Activated CD8-positive, alpha-beta T cell treated with anti-CD3 and anti-CD28 coated beads, Interleukin-2, amount 10 ng/mL, durations not matched to agents 7 days and 5 days (primary cell): ENCODE results near the gene PRKCA. TPM values are rescaled to one million over a fixed set of nuclear protein-coding genes. Genes with fewer than 3 reads are reported as not detected.

ENCODE experiments used
- ATAC-seq: fragments of 150-1000 bp; cut with Tn5 transposase; one replicate; pipeline ENCODE4 v1.10.0; 2021; ENCODE audit warnings: moderate library complexity
- CTCF ChIA-PET: fragments of 350-600 bp; sonication (Branson Sonifier 250); formaldehyde crosslinking; loops from one replicate; lab custom pipeline; 2021; ENCODE audit warnings: antibody characterized with exemption; lab: Charles Lee
- POLR2A ChIA-PET: fragments of 350-600 bp; sonication (Branson Sonifier 250); formaldehyde crosslinking; loops from one replicate; lab custom pipeline; 2021; ENCODE audit warnings: antibody characterized with exemption; lab: Charles Lee
- DNase-seq: peaks from one replicate; pipeline ENCODE4 v3.0.0-alpha.2; 2020
- H3K27ac Mint-ChIP-seq: one replicate; pipeline ENCODE4 v1.8.0; 2021; ENCODE audit warnings: mild to moderate bottlenecking, mixed read lengths
- H3K27me3 Mint-ChIP-seq: one replicate; pipeline ENCODE4 v1.8.0; 2021; ENCODE audit warnings: low read depth, mixed read lengths
- H3K36me3 Mint-ChIP-seq: one replicate; pipeline ENCODE4 v1.8.0; 2021; ENCODE audit warnings: low read depth, mixed read lengths
- H3K4me1 Mint-ChIP-seq: one replicate; pipeline ENCODE4 v1.8.0; 2021; ENCODE audit warnings: low read depth, mixed read lengths
- H3K4me3 Mint-ChIP-seq: one replicate; pipeline ENCODE4 v1.8.0; 2021; ENCODE audit warnings: mild to moderate bottlenecking, mixed read lengths
- H3K9me3 Mint-ChIP-seq: one replicate; pipeline ENCODE4 v1.8.0; 2022; ENCODE audit warnings: mixed read lengths; ENCODE audit not compliant: insufficient read depth
- total RNA-seq, 2 experiments: library from RNA; stranded (reverse); gene quantifications; one replicate each; pipeline ENCODE4 v1.2.3, GENCODE V29; 2021

PRKCA gene
- total RNA-seq, 2 experiments from 2014 or later = 74.1 to 76.9 TPM

DNA sequence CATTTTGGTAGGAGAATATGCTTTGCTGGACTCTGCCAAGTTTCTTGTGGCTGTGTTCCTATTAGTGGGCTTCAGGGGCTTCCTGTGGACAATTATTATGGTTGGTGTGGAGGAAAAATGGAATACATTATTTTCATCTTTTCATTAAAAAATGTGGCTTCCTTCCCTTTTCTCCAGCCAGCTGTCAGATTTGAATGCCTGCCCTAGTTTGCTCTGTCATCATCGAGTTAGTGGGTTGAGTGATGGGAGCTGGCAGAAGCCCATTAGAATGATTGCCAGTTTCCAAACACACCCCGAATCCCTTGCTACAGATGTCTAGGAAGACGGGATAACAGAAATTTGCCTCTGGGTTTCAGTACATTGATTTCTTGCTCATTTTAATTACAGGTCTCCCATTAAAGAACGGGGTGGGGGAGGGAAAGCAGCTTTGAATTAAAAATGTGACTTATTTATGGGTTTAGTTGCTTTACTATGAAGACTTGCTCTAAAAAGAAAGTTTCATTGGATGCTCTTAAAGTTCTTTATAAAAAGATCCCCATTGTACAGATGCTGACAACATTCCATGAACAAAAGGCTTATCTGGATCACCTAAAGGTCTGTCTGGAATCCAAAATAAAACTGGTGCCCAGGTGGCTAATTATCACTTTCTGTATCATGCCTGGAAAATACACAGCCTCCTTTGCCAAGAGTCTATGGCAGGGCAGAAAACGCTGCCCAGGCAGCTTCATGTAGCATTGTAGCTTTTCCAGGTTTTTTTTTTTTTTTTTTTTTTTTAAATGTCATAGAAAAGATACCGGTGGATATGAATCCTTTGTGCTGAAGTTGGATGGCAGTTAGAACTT is 103.6 kb downstream of the PRKCA start:
- Mint-ChIP-seq H3K27me3 (no peaks in the 10 kb centered on the region), H3K4me1 (peaks cover 84% of the 10 kb centered on the region), H3K27ac (peak overlapping the region; percentile 97), H3K9me3 (no peaks in the 10 kb centered on the region), H3K36me3 (peaks cover 35% of the 10 kb centered on the region), H3K4me3 (peak overlapping the region; percentile 81)
- peak; percentile 5 for ATAC-seq
- ChIA-PET POLR2A (interaction anchor here (1.3 to 1.6 kb wide), 2 partner anchors 8 to 9 kb away, joined by 4 to 5 read pairs; no protein-coding TSS in a partner anchor), CTCF (interaction anchor here (0.7 to 1.5 kb wide), 4 partner anchors 18 to 151 kb away, joined by 3 to 4 read pairs (median 4); no protein-coding TSS in a partner anchor)
- no peak for DNase-seq

- DNase-seq = peak; percentile 73
- Mint-ChIP-seq H3K36me3 (peaks cover 26% of the 10 kb centered on the region), H3K27ac (peak overlapping the region; percentile 97), H3K4me1 (peaks cover 80% of the 10 kb centered on the region), H3K27me3 (no peaks in the 10 kb centered on the region), H3K4me3 (peak overlapping the region; percentile 81), H3K9me3 (no peaks in the 10 kb centered on the region)
- peak; percentile 79 for ATAC-seq
- ChIA-PET CTCF (interaction anchor here (1.2 to 1.7 kb wide), 3 partner anchors 20 to 152 kb away, joined by 4 to 6 read pairs (median 4); no protein-coding TSS in a partner anchor), POLR2A (interaction anchor here (1.3 to 1.6 kb wide), 2 partner anchors 9 to 10 kb away, joined by 4 to 5 read pairs; no protein-coding TSS in a partner anchor)
Measured at GRCh38 chr17:66406701-66407644, 104.6 kb downstream of the PRKCA start.

GRCh38 chr17:66407864-66408263 is 105.5 kb downstream of the PRKCA start:
- DNase-seq (no peak), ATAC-seq (no peak)
- H3K4me3 Mint-ChIP-seq = peak overlapping the region; percentile 81
- POLR2A ChIA-PET = interaction anchor here (1.6 kb wide), 1 partner anchor 10 kb away, joined by 4 read pairs; no protein-coding TSS in a partner anchor
- no peaks in the 10 kb centered on the region for H3K9me3 Mint-ChIP-seq
- H3K27ac Mint-ChIP-seq = peak overlapping the region; percentile 97
- peaks cover 25% of the 10 kb centered on the region for H3K36me3 Mint-ChIP-seq
- CTCF ChIA-PET = interaction anchor here (1.5 to 1.7 kb wide), 2 partner anchors 19 to 98 kb away, joined by 4 to 6 read pairs; no protein-coding TSS in a partner anchor
- no peaks in the 10 kb centered on the region for H3K27me3 Mint-ChIP-seq
- H3K4me1 Mint-ChIP-seq = peaks cover 77% of the 10 kb centered on the region

DNA sequence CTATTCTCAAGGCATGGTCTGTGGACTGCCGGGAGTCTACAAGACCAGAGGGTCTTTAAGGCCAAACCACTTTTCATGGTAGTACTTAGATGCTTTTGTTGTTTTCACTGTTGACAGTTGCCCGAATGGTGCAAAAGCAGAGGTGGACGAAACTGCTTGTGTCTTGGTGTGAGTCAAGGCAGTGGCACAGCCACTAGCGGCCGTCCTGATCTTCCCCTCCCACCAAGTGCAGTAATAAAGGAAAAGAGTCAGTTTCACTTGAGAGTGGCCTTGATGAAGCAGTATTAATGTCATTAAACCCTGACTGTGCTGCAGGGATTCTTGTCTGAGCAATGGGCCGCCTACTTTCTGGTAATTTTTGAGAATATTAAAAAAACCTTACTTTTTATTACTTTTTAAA is 109.1 kb downstream of the PRKCA start:
- Mint-ChIP-seq H3K9me3 (no peaks in the 10 kb centered on the region), H3K27ac (no peak overlapping the region), H3K27me3 (no peaks in the 10 kb centered on the region), H3K4me1 (peaks cover 79% of the 10 kb centered on the region), H3K4me3 (no peak overlapping the region), H3K36me3 (peaks cover 26% of the 10 kb centered on the region)
- CTCF ChIA-PET = no interaction called here
- POLR2A ChIA-PET = no interaction called here
- no peak for ATAC-seq
- DNase-seq = no peak

- H3K4me1 Mint-ChIP-seq = peaks cover 71% of the 10 kb centered on the region
- CTCF ChIA-PET = interaction anchor here (1.2 kb wide), 1 partner anchor 14 kb away, joined by 4 read pairs; no protein-coding TSS in a partner anchor
- no peak for ATAC-seq
- no peaks in the 10 kb centered on the region for H3K9me3 Mint-ChIP-seq
- no peak overlapping the region for H3K4me3 Mint-ChIP-seq
- H3K27me3 Mint-ChIP-seq = no peaks in the 10 kb centered on the region
- no peak for DNase-seq
- H3K36me3 Mint-ChIP-seq = peaks cover 28% of the 10 kb centered on the region
- POLR2A ChIA-PET = interaction anchor here (0.8 to 1.0 kb wide), 2 partner anchors 20 to 89 kb away, joined by 3 read pairs; no protein-coding TSS in a partner anchor
- H3K27ac Mint-ChIP-seq = peak overlapping the region; percentile 23
Measured at GRCh38 chr17:66412857-66413558, 110.6 kb downstream of the PRKCA start.

- ChIA-PET CTCF (interaction anchor here (1.2 kb wide), 1 partner anchor 13 kb away, joined by 4 read pairs; no protein-coding TSS in a partner anchor), POLR2A (interaction anchor here (0.8 kb wide), 1 partner anchor 88 kb away, joined by 3 read pairs; no protein-coding TSS in a partner anchor)
- no peak overlapping the region for H3K4me3 Mint-ChIP-seq
Measured at GRCh38 chr17:66413559-66414520, 111.4 kb downstream of the PRKCA start.

GRCh38 chr17:66414561-66415175 is 112.3 kb downstream of the PRKCA start:
- ATAC-seq (no peak), DNase-seq (no peak)
- peak overlapping the region; percentile 5 for H3K27ac Mint-ChIP-seq
- ChIA-PET CTCF (interaction anchor here (0.8 to 1.0 kb wide), 2 partner anchors 12 to 152 kb away, joined by 3 read pairs; no protein-coding TSS in a partner anchor), POLR2A (no interaction called here)
- H3K9me3 Mint-ChIP-seq = no peaks in the 10 kb centered on the region
- peaks cover 20% of the 10 kb centered on the region for H3K36me3 Mint-ChIP-seq
- no peak overlapping the region for H3K4me3 Mint-ChIP-seq
- H3K4me1 Mint-ChIP-seq = peaks cover 58% of the 10 kb centered on the region
- no peaks in the 10 kb centered on the region for H3K27me3 Mint-ChIP-seq

More at GRCh38 chr17:66413559-66414520, 111.4 kb downstream of the PRKCA start:
- Mint-ChIP-seq H3K9me3 (no peaks in the 10 kb centered on the region), H3K27me3 (no peaks in the 10 kb centered on the region), H3K4me1 (peaks cover 64% of the 10 kb centered on the region), H3K36me3 (peaks cover 23% of the 10 kb centered on the region), H3K27ac (peak overlapping the region; percentile 41)
- ATAC-seq (no peak), DNase-seq (no peak)

DNA sequence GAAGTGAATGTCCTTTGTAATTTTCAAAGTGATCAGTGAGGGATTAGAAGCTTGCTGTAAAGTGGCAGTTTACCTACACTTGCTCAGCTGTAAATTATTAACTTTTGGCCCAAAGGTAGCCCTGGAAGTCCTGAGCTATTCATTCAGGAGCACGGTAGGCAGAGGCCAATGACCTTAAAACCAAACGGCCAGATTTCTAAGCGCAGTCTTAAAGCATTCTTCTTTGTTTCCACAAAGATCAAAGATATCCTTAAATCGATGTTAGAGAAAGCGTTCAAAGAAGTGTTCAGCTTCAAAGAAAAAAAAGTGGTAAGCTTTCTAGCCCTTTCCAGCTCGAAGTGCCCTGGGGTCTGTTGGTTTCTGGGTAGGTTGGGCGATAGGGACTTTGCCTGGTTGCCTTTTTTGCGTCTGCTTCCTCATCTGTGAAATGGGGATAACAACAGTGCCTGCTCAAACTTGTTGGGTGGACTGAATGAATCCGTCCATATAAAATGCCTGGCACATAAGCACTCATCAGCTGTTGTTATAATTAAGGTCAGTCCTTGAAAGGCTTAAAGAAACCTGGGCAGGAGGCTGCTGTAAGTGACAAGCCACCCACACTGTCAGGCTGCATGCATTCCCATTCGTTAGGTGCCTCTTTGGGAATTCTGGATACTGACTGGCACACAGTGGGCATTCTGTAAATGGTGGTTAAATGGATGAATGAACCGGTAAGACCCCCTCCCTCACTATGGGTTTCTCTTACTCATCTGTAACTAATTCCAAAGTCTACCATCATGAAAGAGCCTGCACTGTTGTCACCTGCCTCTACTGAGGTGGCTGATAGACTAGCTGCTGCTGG is 113.2 kb downstream of the PRKCA start:
- H3K27me3 Mint-ChIP-seq = no peaks in the 10 kb centered on the region
- ChIA-PET POLR2A (no interaction called here), CTCF (interaction anchor here (0.8 to 1.0 kb wide), 2 partner anchors 11 to 151 kb away, joined by 3 read pairs; no protein-coding TSS in a partner anchor)
- peaks cover 23% of the 10 kb centered on the region for H3K36me3 Mint-ChIP-seq
- no peak overlapping the region for H3K4me3 Mint-ChIP-seq
- ATAC-seq = no peak
- H3K27ac Mint-ChIP-seq = peak overlapping the region; percentile 56
- peaks cover 58% of the 10 kb centered on the region for H3K4me1 Mint-ChIP-seq
- H3K9me3 Mint-ChIP-seq = no peaks in the 10 kb centered on the region
- no peak for DNase-seq
